ENCODE measurements around the gene ETV7.

- no peak for TF ChIP-seq CTCF (IDR thresholded peaks at IDR 0.05)
- no peak for TF ChIP-seq POLR2A (IDR thresholded peaks at IDR 0.05)
- TF ChIP-seq POLR2AphosphoS5 (IDR thresholded peaks at IDR 0.05), result no peak
- no peak for TF ChIP-seq EP300 (IDR thresholded peaks at IDR 0.05)
Measured at GRCh38 chr6:36335465-36336207, 51.8 kb downstream of the ETV7 start.

All from sigmoid colon (tissue), 4 donors.